Stomach (tissue), 4 donors: Measurements from ENCODE around the gene SFN.

Experiments used
- CTCF ChIP-seq, 7 experiments: fragments of 450-650 bp in 4 of 7; fragments of 200-600 bp in 3 of 7; sonication (generic) in 3 of 7; IDR thresholded peaks; one replicate each; pipeline ENCODE4 v1.5.1; 2016 to 2019; ENCODE audit warnings: antibody characterized with exemption in 7 of 7, control low read depth in 2 of 7, mild to moderate bottlenecking in 1 of 7
- EP300 ChIP-seq: sonication (generic); formaldehyde crosslinking; IDR thresholded peaks from one replicate; pipeline ENCODE4 v1.6.1; 2017; ENCODE audit warnings: antibody characterized with exemption

- no peak for TF ChIP-seq CTCF (IDR thresholded peaks at IDR 0.05)
- no peak for TF ChIP-seq EP300
Observed at GRCh38 chr1:26856604-26857469, 6.1 kb upstream of the SFN start.
